ENCODE data around the gene SACS. TPM values are rescaled to one million over a fixed set of nuclear protein-coding genes. Genes with fewer than 3 reads are reported as not detected.

The SACS gene
- total RNA-seq, 3 donors from 2014 or later (not counting 1 experiment from before 2014, with no cell fraction given) = 10.0 to 13.1 (median 13.0) TPM

GRCh38 chr13:23434491-23434890, 989 bp upstream of the SACS start:
- TF ChIP-seq CTCF (IDR thresholded peaks at IDR 0.05) = no peak
- no peak overlapping the region for H3K4me3 Mint-ChIP-seq
- Histone ChIP-seq H3K9me3 (ENCODE audit: control insufficient read depth, insufficient read depth, low read length) (no peaks in the 10 kb centered on the region), H3K27ac (ENCODE audit: low read length) (no peak overlapping the region), H3K36me3 (ENCODE audit: control insufficient read depth, insufficient read depth, low read length) (no peaks in the 10 kb centered on the region), H3K4me3 (ENCODE audit: low read length) (no peak overlapping the region), H3K27me3 (ENCODE audit: control insufficient read depth, insufficient read depth, low read length) (peaks cover 7% of the 10 kb centered on the region), H3K4me1 (ENCODE audit: control insufficient read depth, insufficient read depth, low read length) (peaks cover 7% of the 10 kb centered on the region)
- DNase-seq (no peak), ATAC-seq (no peak)
- intact Hi-C loops (cut with micrococcal nuclease) = no loop called here
- WGBS (ENCODE audit: insufficient coverage) = 92% methylated on average over 4 of the region's 4 CpGs
- no peaks in the 10 kb centered on the region for H3K36me3 Mint-ChIP-seq
- H3K9me3 Mint-ChIP-seq = no peaks in the 10 kb centered on the region
- H3K4me1 Mint-ChIP-seq = peaks cover 11% of the 10 kb centered on the region in 2 donors
- peaks cover 30 to 42% of the 10 kb centered on the region in 2 donors for H3K27me3 Mint-ChIP-seq (ENCODE audit: low read depth in 2 of 2)
- H3K27ac Mint-ChIP-seq = no peak overlapping the region

- intact Hi-C loops (cut with micrococcal nuclease) = no loop called here
Measured at GRCh38 chr13:23432626-23433025, 876 bp downstream of the SACS start.

GRCh38 chr13:23430664-23431063, 2.8 kb downstream of the SACS start:
- no peak for ATAC-seq
- TF ChIP-seq CTCF (IDR thresholded peaks at IDR 0.05) = no peak
- H3K27ac ChIP-seq (ENCODE audit: low read length) = no peak overlapping the region
- peaks cover 11% of the 10 kb centered on the region in 2 donors for H3K4me1 Mint-ChIP-seq
- H3K9me3 Mint-ChIP-seq = no peaks in the 10 kb centered on the region
- no peak overlapping the region for H3K4me3 ChIP-seq (ENCODE audit: low read length)
- H3K4me1 ChIP-seq (ENCODE audit: control insufficient read depth, insufficient read depth, low read length) = peaks cover 7% of the 10 kb centered on the region
- H3K36me3 Mint-ChIP-seq = no peaks in the 10 kb centered on the region
- peaks cover 31 to 42% of the 10 kb centered on the region in 2 donors for H3K27me3 Mint-ChIP-seq (ENCODE audit: low read depth in 2 of 2)
- peaks cover 7% of the 10 kb centered on the region for H3K27me3 ChIP-seq (ENCODE audit: control insufficient read depth, insufficient read depth, low read length)
- H3K9me3 ChIP-seq (ENCODE audit: control insufficient read depth, insufficient read depth, low read length) = no peaks in the 10 kb centered on the region
- WGBS (ENCODE audit: insufficient coverage) = 79% methylated on average over 5 of the region's 5 CpGs
- H3K27ac Mint-ChIP-seq = no peak overlapping the region
- H3K4me3 Mint-ChIP-seq = no peak overlapping the region
- H3K36me3 ChIP-seq (ENCODE audit: control insufficient read depth, insufficient read depth, low read length) = no peaks in the 10 kb centered on the region
- DNase-seq = no peak
- intact Hi-C loops (cut with micrococcal nuclease) = no loop called here

More at GRCh38 chr13:23432626-23433025, 876 bp downstream of the SACS start:
- H3K4me1 Mint-ChIP-seq = peaks cover 11% of the 10 kb centered on the region in 2 donors
- no peaks in the 10 kb centered on the region for H3K9me3 Mint-ChIP-seq
- no peaks in the 10 kb centered on the region for H3K36me3 Mint-ChIP-seq
- ATAC-seq = no peak
- H3K27ac ChIP-seq (ENCODE audit: low read length) = no peak overlapping the region
- H3K27me3 Mint-ChIP-seq (ENCODE audit: low read depth in 2 of 2) = peaks cover 30 to 42% of the 10 kb centered on the region in 2 donors
- DNase-seq = no peak
- no peak overlapping the region for H3K4me3 ChIP-seq (ENCODE audit: low read length)
- peaks cover 7% of the 10 kb centered on the region for H3K27me3 ChIP-seq (ENCODE audit: control insufficient read depth, insufficient read depth, low read length)
- no peaks in the 10 kb centered on the region for H3K9me3 ChIP-seq (ENCODE audit: control insufficient read depth, insufficient read depth, low read length)
- peaks cover 7% of the 10 kb centered on the region for H3K4me1 ChIP-seq (ENCODE audit: control insufficient read depth, insufficient read depth, low read length)
- H3K27ac Mint-ChIP-seq = no peak overlapping the region
- WGBS (ENCODE audit: insufficient coverage) = no CpG with 5 or more reads among the region's 6 CpGs
- TF ChIP-seq CTCF (IDR thresholded peaks at IDR 0.05) = no peak
- H3K4me3 Mint-ChIP-seq = no peak overlapping the region
- no peaks in the 10 kb centered on the region for H3K36me3 ChIP-seq (ENCODE audit: control insufficient read depth, insufficient read depth, low read length)

GRCh38 chr13:23427881-23428528, 5.5 kb downstream of the SACS start:
- DNase-seq (no peak), ATAC-seq (no peak)
- no peaks in the 10 kb centered on the region for H3K36me3 Mint-ChIP-seq
- Histone ChIP-seq H3K4me1 (ENCODE audit: control insufficient read depth, insufficient read depth, low read length) (peaks cover under 1% of the 10 kb centered on the region), H3K27ac (ENCODE audit: low read length) (no peak overlapping the region), H3K4me3 (ENCODE audit: low read length) (no peak overlapping the region), H3K9me3 (ENCODE audit: control insufficient read depth, insufficient read depth, low read length) (no peaks in the 10 kb centered on the region), H3K36me3 (ENCODE audit: control insufficient read depth, insufficient read depth, low read length) (no peaks in the 10 kb centered on the region), H3K27me3 (ENCODE audit: control insufficient read depth, insufficient read depth, low read length) (no peaks in the 10 kb centered on the region)
- peaks cover 1% of the 10 kb centered on the region in 2 donors for H3K4me1 Mint-ChIP-seq
- TF ChIP-seq CTCF (IDR thresholded peaks at IDR 0.05) = no peak
- no peak overlapping the region for H3K4me3 Mint-ChIP-seq
- WGBS (ENCODE audit: insufficient coverage) = 91% methylated on average over 10 of the region's 11 CpGs
- intact Hi-C loops (cut with micrococcal nuclease) = no loop called here
- H3K27me3 Mint-ChIP-seq (ENCODE audit: low read depth in 2 of 2) = peaks cover 18 to 25% of the 10 kb centered on the region in 2 donors
- H3K27ac Mint-ChIP-seq = no peak overlapping the region
- no peaks in the 10 kb centered on the region for H3K9me3 Mint-ChIP-seq
